Mesenchymal stem cell (in vitro differentiated cells and primary cell): ENCODE measurements around the gene CMBL.
A peak's percentile ranks its signal among the peaks of the same experiment; 100 is the strongest.

Experiments
- DNase-seq: peaks from one replicate; pipeline ENCODE4 v3.0.0-alpha.2; 2013
- H2AFZ ChIP-seq: one replicate; pipeline ENCODE4 v1.6.1; 2013; ENCODE audit warnings: low read depth, mild to moderate bottlenecking, control low read depth, inconsistent platforms, low read length, moderate library complexity
- H2AK5ac ChIP-seq: 2 replicates; pipeline ENCODE4 v1.6.1; 2013; ENCODE audit warnings: low read length, moderate library complexity, mild to moderate bottlenecking, inconsistent platforms; ENCODE audit not compliant: severe bottlenecking
- H2BK120ac ChIP-seq: one replicate; pipeline ENCODE4 v1.6.1; 2013; ENCODE audit warnings: low read depth, mild to moderate bottlenecking, inconsistent platforms, low read length, moderate library complexity
- H2BK12ac ChIP-seq, 2 experiments: one replicate each; pipeline ENCODE4 v1.6.1; 2013; ENCODE audit warnings: inconsistent platforms in 2 of 2, low read length in 2 of 2, mild to moderate bottlenecking in 2 of 2, moderate library complexity in 2 of 2, control low read depth in 1 of 2
- H2BK15ac ChIP-seq: one replicate; pipeline ENCODE4 v1.6.1; 2013; ENCODE audit warnings: mild to moderate bottlenecking, low read depth, inconsistent platforms; ENCODE audit not compliant: poor library complexity, severe bottlenecking
- H2BK5ac ChIP-seq: 2 replicates; pipeline ENCODE4 v1.6.1; 2013; ENCODE audit warnings: low read depth, mild to moderate bottlenecking, low read length, control low read depth, inconsistent platforms; ENCODE audit not compliant: poor library complexity, severe bottlenecking
- H3K14ac ChIP-seq, 2 experiments: one replicate each; pipeline ENCODE4 v1.6.1; 2013; ENCODE audit warnings: inconsistent platforms in 2 of 2, low read length in 2 of 2, control low read depth in 1 of 2, mild to moderate bottlenecking in 1 of 2, moderate library complexity in 1 of 2
- H3K18ac ChIP-seq, 2 experiments: one replicate each; pipeline ENCODE4 v1.6.1; 2013; ENCODE audit warnings: inconsistent platforms in 2 of 2, low read length in 2 of 2, control low read depth in 1 of 2, low read depth in 1 of 2, mild to moderate bottlenecking in 1 of 2
- H3K23ac ChIP-seq, 2 experiments: one replicate each; pipeline ENCODE4 v1.6.1; 2013; ENCODE audit warnings: inconsistent platforms in 2 of 2, low read length in 2 of 2, mild to moderate bottlenecking in 2 of 2, moderate library complexity in 2 of 2, control low read depth in 1 of 2
- H3K27ac ChIP-seq: 2 replicates; pipeline ENCODE4 v1.5.1; 2013; ENCODE audit warnings: mild to moderate bottlenecking, moderate library complexity, low read length, control low read depth, inconsistent platforms; ENCODE audit not compliant: poor library complexity, severe bottlenecking
- H3K27me3 ChIP-seq, 2 experiments: 2 replicates each; pipeline versions ENCODE4 v1.6.1 to v1.7.0; 2013; ENCODE audit warnings: low read length in 2 of 2, mild to moderate bottlenecking in 2 of 2, moderate library complexity in 2 of 2, control low read depth in 1 of 2, inconsistent platforms in 1 of 2; ENCODE audit not compliant: control insufficient read depth in 1 of 2, insufficient read depth in 1 of 2
- H3K36me3 ChIP-seq, 2 experiments: 2 replicates each; pipeline versions ENCODE4 v1.6.1 to v1.7.0; 2013; ENCODE audit warnings: low read length in 2 of 2, control low read depth in 1 of 2, inconsistent platforms in 1 of 2, low read depth in 1 of 2, mild to moderate bottlenecking in 1 of 2; ENCODE audit not compliant: insufficient read depth in 2 of 2, control insufficient read depth in 1 of 2
- H3K4ac ChIP-seq, 2 experiments: one replicate each; pipeline ENCODE4 v1.6.1; 2013; ENCODE audit warnings: inconsistent platforms in 2 of 2, low read length in 2 of 2, mild to moderate bottlenecking in 2 of 2, moderate library complexity in 2 of 2, control low read depth in 1 of 2, low read depth in 1 of 2
- H3K4me1 ChIP-seq: 2 replicates; pipeline ENCODE4 v1.6.1; 2013; ENCODE audit warnings: low read depth, low read length, control low read depth; ENCODE audit not compliant: control insufficient read depth, insufficient read depth
- H3K4me2 ChIP-seq: 2 replicates; pipeline ENCODE4 v1.6.1; 2013; ENCODE audit warnings: low read length, mild to moderate bottlenecking, inconsistent platforms; ENCODE audit not compliant: poor library complexity, severe bottlenecking
- H3K4me3 ChIP-seq, 2 experiments: 2 replicates each; pipeline versions ENCODE4 v1.5.1 to v1.7.0; 2013; ENCODE audit warnings: low read length in 2 of 2, mild to moderate bottlenecking in 2 of 2, control low read depth in 1 of 2, low read depth in 1 of 2; ENCODE audit not compliant: insufficient read depth in 1 of 2
- H3K79me1 ChIP-seq: replicated peaks from 2 replicates; pipeline ENCODE4 v1.6.1; 2013; ENCODE audit warnings: mild to moderate bottlenecking, control low read depth, low read length, inconsistent platforms; ENCODE audit not compliant: poor library complexity, severe bottlenecking
- H3K9ac ChIP-seq: 2 replicates; pipeline ENCODE4 v1.7.0; 2013; ENCODE audit warnings: mild to moderate bottlenecking, low read length, moderate library complexity
- H3K9me3 ChIP-seq: 2 replicates; pipeline ENCODE4 v1.7.0; 2013; ENCODE audit warnings: mild to moderate bottlenecking, low read length; ENCODE audit not compliant: control insufficient read depth
- H4K8ac ChIP-seq: one replicate; pipeline ENCODE4 v1.6.1; 2013; ENCODE audit warnings: inconsistent platforms, mild to moderate bottlenecking, low read length, moderate library complexity
- H4K91ac ChIP-seq: one replicate; pipeline ENCODE4 v1.6.1; 2013; ENCODE audit warnings: mild to moderate bottlenecking, low read length, inconsistent platforms
- WGBS: methylation state at CpG from one replicate; pipeline ENCODE4 v1.1.7; 2013; ENCODE audit warnings: mixed read lengths; 5-methylcytosine and 5-hydroxymethylcytosine counted together

CMBL gene

DNA sequence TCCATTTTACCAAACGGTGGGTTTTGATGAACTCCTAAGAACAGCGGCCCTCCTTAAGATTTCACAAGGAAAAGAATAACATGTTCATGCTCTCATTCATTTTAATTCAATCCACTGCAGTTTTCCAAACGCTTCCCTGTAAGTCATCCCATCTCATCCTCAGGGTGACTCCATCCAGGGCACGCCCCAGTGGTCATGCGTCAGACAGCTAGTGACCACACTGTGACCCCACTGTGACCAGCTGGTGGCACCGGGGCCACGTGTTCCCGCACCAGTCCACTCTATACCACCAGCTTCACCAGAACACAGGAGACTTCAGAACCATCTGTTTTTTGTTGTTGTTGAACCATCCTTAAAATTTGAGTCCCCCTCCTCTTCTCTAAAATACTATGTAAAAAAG, 72.4 kb downstream of the CMBL start:
- 91% methylated on average over 8 of the region's 8 CpGs for WGBS
- Histone ChIP-seq H3K18ac (no peak overlapping the region), H2BK120ac (no peak overlapping the region)

DNA sequence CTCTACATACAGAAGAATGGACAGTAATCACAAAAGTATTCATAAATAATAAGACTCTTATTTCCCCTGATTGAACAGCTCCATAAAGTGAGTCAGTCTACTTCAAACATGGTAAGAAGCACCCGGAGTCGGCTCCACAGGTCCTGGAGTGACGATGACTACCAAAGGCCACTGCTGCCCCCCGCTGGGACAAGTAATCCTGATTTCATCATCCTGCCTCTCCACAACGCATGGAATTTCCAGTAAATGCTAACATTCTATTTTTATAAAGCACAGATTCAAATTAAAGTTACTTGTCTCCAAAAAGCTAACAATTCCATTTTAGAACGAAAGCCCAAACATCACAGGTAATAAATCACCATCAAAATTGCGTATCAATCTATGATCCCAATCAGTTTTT, 74.2 kb downstream of the CMBL start:
- no peak overlapping the region for H3K23ac ChIP-seq
- no peak overlapping the region for H3K4me2 ChIP-seq
- H4K8ac ChIP-seq = no peak overlapping the region
- H2BK120ac ChIP-seq = no peak overlapping the region
- peaks cover 11 to 15% of the 10 kb centered on the region in 2 experiments for H3K36me3 ChIP-seq
- no peak overlapping the region for H3K4ac ChIP-seq
- H3K18ac ChIP-seq = no peak overlapping the region
- H2BK5ac ChIP-seq = no peak overlapping the region
- H3K27ac ChIP-seq = no peak overlapping the region
- peak overlapping the region; percentile 82 for H3K9ac ChIP-seq
- no peak overlapping the region for H4K91ac ChIP-seq
- peaks cover 19% of the 10 kb centered on the region for H3K4me1 ChIP-seq
- no peaks in the 10 kb centered on the region for H3K9me3 ChIP-seq
- 55% methylated on average over 7 of the region's 7 CpGs for WGBS
- no peak overlapping the region for H2AFZ ChIP-seq
- no peak overlapping the region for H2AK5ac ChIP-seq
- H2BK15ac ChIP-seq = no peak overlapping the region
- peak; percentile 64 for DNase-seq
- no peak overlapping the region for H2BK12ac ChIP-seq
- H3K14ac ChIP-seq = no peak overlapping the region
- H3K79me1 ChIP-seq = peaks cover 15% of the 10 kb centered on the region
- no peaks in the 10 kb centered on the region for H3K27me3 ChIP-seq
- H3K4me3 ChIP-seq = peak overlapping the region in 1 of 2 experiments; percentile 27

More for the DNA sequence above, 72.4 kb downstream of the CMBL start:
- Histone ChIP-seq H3K36me3 (peaks cover 14 to 21% of the 10 kb centered on the region in 2 experiments), H3K23ac (no peak overlapping the region), H3K27ac (peak overlapping the region; percentile 1), H2BK15ac (no peak overlapping the region), H3K27me3 (no peaks in the 10 kb centered on the region), H4K8ac (no peak overlapping the region), H3K4me2 (no peak overlapping the region), H2BK5ac (no peak overlapping the region), H3K4me3 (no peak overlapping the region), H3K9ac (no peak overlapping the region), H4K91ac (no peak overlapping the region), H2AFZ (no peak overlapping the region), H3K14ac (no peak overlapping the region), H3K4me1 (peaks cover 16% of the 10 kb centered on the region), H2BK12ac (no peak overlapping the region), H3K79me1 (peaks cover 16% of the 10 kb centered on the region), H3K4ac (no peak overlapping the region), H3K9me3 (no peaks in the 10 kb centered on the region), H2AK5ac (no peak overlapping the region)
- no peak for DNase-seq

DNA sequence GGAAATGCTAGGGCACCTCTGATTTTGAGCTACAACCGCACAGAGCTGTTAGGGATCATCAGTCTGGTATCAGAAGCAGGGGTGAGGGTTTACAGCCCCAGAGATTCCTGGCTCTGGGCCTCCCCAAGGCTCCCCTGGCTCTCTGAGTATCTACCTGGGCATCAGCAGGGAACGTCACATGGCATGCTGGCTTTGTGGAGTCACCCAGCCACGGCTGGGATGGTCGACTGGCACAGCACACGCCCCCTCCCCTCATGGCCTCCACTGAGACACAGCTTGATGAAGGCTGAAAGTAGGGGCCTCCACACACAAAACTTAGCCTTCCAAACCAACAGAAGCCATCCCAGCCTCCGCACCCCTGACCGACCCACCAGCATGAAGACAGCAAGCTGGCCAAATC, 74.7 kb downstream of the CMBL start:
- H3K27ac ChIP-seq = peak overlapping the region; percentile 9
- H2BK12ac ChIP-seq = no peak overlapping the region
- H3K18ac ChIP-seq = no peak overlapping the region
- peaks cover 15% of the 10 kb centered on the region for H3K79me1 ChIP-seq
- WGBS = 83% methylated on average over 7 of the region's 7 CpGs
- no peak overlapping the region for H3K4me2 ChIP-seq
- H3K23ac ChIP-seq = no peak overlapping the region
- no peak overlapping the region for H3K4ac ChIP-seq
- no peak overlapping the region for H3K14ac ChIP-seq
- H3K9me3 ChIP-seq = no peaks in the 10 kb centered on the region
- H2BK15ac ChIP-seq = peak overlapping the region; percentile 49
- H2BK5ac ChIP-seq = no peak overlapping the region
- peaks cover 8 to 11% of the 10 kb centered on the region in 2 experiments for H3K36me3 ChIP-seq
- H4K8ac ChIP-seq = no peak overlapping the region
- peak overlapping the region; percentile 65 for H2AK5ac ChIP-seq
- peak overlapping the region; percentile 82 for H3K9ac ChIP-seq
- no peaks in the 10 kb centered on the region for H3K27me3 ChIP-seq
- H2AFZ ChIP-seq = no peak overlapping the region
- peak overlapping the region; percentile 31 for H4K91ac ChIP-seq
- peaks cover 18% of the 10 kb centered on the region for H3K4me1 ChIP-seq
- no peak overlapping the region for H3K4me3 ChIP-seq
- DNase-seq = no peak
- H2BK120ac ChIP-seq = no peak overlapping the region

DNA sequence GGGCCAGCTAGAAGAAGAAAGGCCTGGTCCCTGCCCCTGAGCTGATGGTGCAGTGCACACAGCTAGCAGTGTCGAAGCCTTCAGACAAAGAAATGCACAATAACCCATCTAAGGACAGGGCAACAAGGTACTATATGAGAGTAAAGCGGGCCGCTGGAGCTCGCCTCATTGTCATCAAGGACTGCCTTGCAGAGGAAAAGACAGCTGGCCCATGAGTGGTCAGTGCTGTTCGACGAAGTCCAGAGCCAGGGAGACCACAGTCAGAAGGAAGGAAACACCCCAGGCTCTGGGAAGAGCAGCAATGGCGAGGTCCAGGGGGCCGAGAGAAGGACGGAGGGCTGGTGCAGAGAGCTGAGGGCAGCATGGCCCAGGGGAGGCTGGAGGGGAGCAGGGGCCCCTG, 75.3 kb downstream of the CMBL start:
- Histone ChIP-seq H3K27me3 (no peaks in the 10 kb centered on the region), H3K14ac (no peak overlapping the region), H2AK5ac (no peak overlapping the region), H3K23ac (no peak overlapping the region), H3K4me1 (peaks cover 18% of the 10 kb centered on the region), H2BK15ac (no peak overlapping the region), H2BK120ac (no peak overlapping the region), H3K4ac (no peak overlapping the region), H3K79me1 (peaks cover 15% of the 10 kb centered on the region), H3K27ac (no peak overlapping the region), H3K18ac (no peak overlapping the region), H2BK5ac (no peak overlapping the region), H4K8ac (no peak overlapping the region), H3K9ac (no peak overlapping the region), H4K91ac (no peak overlapping the region), H2AFZ (no peak overlapping the region), H3K9me3 (no peaks in the 10 kb centered on the region), H3K4me3 (no peak overlapping the region), H3K4me2 (no peak overlapping the region), H3K36me3 (peaks cover 8 to 11% of the 10 kb centered on the region in 2 experiments), H2BK12ac (no peak overlapping the region)
- 88% methylated on average over 9 of the region's 9 CpGs for WGBS
- DNase-seq = no peak
